Retinal pigment epithelial cell (primary cell): ENCODE data around the gene CHID1.

Experiments
- DNase-seq: peaks from one replicate; pipeline ENCODE4 v3.0.0-alpha.2; 2010; ENCODE audit warnings: low read depth
- H3K4me3 ChIP-seq: 2 replicates; pipeline ENCODE4 v1.5.1; 2011; ENCODE audit warnings: mild to moderate bottlenecking, low read length, control low read depth, moderate library complexity
- TF ChIP-seq, protein P1 (sequence below): conservative IDR thresholded peaks from 2 replicates; pipeline ENCODE4 v1.5.1; 2011; ENCODE audit warnings: low read depth, low read length, control low read depth, inconsistent platforms

The CHID1 gene

DNA sequence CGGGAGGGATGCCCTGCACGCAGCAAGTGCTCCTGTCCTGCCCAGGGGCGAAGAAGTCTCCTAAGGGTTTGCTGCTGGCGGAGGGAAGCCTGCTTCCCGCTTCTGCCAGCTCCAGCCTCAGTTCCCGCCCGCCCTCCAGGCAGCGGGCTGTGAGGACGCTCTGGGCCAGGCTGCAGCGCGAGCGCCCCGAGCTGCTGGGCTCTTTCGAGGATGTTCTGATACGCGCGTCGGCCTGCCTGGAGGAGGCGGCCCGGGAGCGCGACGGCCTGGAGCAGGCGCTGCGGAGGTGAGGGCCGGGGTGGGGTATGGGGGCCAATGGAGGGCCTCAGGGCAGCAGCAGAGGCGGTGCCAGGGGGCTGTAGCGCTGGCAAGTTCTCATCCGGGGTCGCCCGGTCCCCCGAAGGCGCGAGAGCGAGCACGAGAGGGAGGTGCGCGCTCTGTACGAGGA is 80.7 kb downstream of the CHID1 start:
- H3K4me3 ChIP-seq, result peak overlapping the region; percentile 36
- TF ChIP-seq, protein P1, sequence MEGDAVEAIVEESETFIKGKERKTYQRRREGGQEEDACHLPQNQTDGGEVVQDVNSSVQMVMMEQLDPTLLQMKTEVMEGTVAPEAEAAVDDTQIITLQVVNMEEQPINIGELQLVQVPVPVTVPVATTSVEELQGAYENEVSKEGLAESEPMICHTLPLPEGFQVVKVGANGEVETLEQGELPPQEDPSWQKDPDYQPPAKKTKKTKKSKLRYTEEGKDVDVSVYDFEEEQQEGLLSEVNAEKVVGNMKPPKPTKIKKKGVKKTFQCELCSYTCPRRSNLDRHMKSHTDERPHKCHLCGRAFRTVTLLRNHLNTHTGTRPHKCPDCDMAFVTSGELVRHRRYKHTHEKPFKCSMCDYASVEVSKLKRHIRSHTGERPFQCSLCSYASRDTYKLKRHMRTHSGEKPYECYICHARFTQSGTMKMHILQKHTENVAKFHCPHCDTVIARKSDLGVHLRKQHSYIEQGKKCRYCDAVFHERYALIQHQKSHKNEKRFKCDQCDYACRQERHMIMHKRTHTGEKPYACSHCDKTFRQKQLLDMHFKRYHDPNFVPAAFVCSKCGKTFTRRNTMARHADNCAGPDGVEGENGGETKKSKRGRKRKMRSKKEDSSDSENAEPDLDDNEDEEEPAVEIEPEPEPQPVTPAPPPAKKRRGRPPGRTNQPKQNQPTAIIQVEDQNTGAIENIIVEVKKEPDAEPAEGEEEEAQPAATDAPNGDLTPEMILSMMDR, result no peak
- no peak for DNase-seq

DNA sequence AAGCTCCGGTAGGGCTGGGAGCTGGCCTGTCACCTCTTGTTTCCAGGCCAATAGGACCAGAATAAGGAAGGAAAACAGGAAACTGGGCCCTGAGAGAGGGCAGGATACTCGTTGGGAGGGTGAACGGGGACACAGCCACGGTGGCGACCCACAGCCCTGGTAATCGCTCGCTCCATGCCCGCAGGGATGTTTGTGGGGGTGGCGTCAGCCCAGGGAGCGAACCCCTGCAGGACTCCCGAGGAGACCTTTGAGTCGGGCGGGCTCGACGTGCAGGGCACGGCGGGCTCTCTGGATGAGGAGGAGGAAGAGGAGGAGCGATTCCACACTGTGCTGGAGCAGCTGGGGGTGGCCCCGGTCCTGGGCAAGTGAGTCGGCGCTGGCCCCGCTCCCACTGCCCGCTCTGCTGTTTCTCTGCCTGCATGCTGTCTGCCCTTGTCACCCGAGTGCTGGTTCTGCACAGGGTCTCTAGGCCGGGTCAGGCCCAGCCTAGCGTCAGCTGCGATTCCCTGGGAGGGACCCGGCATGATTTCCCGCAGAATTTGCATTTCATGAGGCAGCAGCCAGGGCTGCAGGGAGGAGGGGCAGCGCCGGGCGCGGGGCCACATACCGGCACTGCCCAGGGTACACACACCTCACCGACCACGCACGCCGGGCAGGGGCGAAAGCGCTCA is 81.3 kb downstream of the CHID1 start:
- TF ChIP-seq, protein P1, result no peak
- peak overlapping the region; percentile 36 for H3K4me3 ChIP-seq
- DNase-seq, result no peak

DNA sequence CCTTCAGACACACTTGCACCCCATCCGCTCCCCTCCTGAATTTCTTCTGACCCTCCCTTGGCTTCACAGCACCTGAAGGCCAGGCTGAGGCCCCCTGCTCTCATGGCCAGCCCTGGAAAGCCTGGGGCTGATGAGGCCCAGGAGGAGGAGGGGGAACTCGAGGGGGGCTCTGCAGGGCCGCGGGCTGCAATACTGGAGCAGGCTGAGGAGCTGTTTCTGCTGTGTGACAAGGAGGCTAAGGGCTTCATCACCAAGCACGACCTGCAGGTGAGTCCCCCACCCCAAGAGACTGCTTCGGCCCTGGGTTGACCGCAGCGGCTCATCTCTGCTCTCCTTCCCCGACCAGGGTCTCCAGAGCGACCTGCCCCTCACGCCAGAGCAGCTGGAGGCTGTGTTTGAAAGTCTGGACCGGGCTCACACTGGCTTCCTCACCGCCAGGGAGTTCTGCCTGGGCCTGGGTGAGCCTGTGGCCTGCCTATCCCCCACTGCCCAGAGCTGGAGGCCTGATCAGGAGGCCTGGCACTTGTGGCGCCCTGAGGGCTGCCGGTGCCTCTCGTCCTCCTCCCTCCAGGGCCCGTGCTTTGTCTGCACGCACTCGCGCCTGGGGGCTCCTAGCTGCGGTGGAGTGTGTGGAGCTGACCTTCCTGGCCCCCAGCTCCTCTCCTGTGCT is 82.0 kb downstream of the CHID1 start:
- TF ChIP-seq, protein P1, result no peak
- DNase-seq, result no peak
- H3K4me3 ChIP-seq, result no peak overlapping the region

DNA sequence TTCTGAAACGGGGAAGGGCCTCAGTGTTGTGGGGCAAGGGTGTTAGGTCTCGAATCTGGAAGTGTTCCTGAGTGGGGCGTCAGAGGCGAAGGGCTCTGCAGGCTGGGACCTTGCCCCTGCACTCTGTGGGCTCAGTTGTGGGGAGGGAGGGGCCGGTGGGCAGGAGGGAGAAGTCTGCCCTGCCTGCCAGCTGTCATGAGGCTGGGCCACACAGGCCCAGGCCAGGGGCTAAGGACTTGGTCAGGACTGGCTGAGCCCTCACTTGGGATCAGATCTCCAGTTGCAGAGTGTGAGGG is 82.8 kb downstream of the CHID1 start, which contains the start of gene CRACR2B:
Gene CRACR2B, plus strand, starts transcription at position 23 of the 296 bp plus-strand sequence. CDS start 689 bp downstream, outside the sequence.
- TF ChIP-seq, protein P1, result no peak
- no peak for DNase-seq
- peak within 1 kb of the TSS; percentile 44 for H3K4me3 ChIP-seq

DNA sequence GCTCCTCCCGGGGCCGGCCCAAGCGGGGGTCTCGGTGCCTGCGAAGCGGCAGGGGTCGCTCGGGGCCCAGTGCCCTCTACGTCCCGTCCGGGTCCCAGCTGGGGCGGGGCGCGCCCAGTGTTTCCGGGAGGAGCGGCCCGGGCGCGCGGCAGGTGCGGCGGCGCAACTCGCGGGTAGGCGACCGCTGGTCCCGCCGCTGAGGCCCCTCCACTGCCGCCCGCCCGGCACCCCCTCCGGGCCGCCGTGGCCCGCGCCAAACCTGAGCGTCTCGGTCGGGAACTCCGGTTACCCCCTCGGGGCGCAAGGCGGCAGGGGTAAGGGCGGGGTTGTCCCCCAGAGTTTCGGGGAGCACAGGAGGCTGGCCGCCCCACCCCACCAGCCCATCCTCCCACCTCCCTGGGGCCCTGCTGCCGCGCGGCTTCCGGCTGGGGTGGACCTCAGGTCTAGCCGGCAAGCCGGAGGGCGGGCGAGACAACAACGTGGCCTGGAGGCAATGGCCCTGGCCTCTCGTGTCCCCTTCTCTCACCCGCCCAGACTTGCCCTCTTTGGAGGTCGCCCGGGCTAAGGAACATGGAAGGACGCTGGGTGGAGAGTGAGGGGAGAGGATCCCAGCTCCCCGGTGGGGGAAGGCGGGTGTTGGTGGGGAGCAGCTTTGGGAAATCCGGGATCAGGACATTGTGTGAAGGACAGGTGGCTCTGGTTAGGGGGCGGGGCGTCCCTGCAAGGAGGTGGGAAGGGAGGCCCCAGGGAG is 83.3 kb downstream of the CHID1 start:
- H3K4me3 ChIP-seq, result peak overlapping the region; percentile 44
- TF ChIP-seq, protein P1, result no peak
- DNase-seq, result no peak

DNA sequence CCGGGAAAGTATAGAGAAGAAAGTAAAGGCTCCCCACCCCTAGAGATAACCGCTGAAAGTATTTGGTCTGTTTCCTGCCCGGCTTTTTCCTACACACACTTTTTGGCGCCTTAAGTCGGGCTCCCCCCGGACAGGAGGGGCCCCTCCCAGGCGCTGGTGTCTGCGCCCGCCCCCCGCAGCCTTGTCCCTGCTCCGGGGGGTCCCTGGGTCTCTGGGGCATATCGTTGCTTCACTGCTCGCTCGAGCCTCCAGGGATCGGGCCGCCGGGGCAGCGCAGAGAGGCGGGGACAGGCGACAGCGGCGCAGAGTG is 83.8 kb downstream of the CHID1 start:
- DNase-seq, result no peak
- peak overlapping the region; percentile 44 for H3K4me3 ChIP-seq
- TF ChIP-seq, protein P1, result no peak

DNA sequence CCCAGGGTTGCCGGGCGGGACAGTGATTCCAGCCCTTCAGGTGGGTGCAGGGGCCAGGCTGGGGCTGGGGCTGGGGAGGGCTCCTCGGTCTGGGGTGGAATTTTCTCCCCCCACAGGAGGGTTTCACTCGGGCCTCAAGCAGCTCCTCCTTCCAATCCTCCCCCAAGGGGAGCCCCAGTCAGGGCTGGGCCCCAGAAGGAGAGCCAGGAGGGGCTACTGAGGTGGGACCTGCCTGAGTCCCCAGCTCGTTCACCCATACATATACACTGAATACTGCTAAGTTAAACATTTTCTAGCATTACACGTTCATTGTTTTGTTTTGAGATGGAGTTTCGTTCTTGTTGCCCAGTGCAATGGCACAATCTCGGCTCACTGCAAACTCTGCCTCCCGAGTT is 84.4 kb downstream of the CHID1 start:
- H3K4me3 ChIP-seq, result no peak overlapping the region
- no peak for DNase-seq
- TF ChIP-seq, protein P1, result no peak
